GM23338 (cell line): ENCODE results near the gene ESYT2. TPM values are rescaled to one million over a fixed set of nuclear protein-coding genes. Genes with fewer than 3 reads are reported as not detected.

Experiments
- CREB1 ChIP-seq: fragments of 250-450 bp; sonication (Bioruptor Pico); IDR thresholded peaks from 2 replicates; pipeline ENCODE4 v1.5.0; 2020; ENCODE audit warnings: low read depth, mild to moderate bottlenecking, moderate library complexity
- EZH2 ChIP-seq: fragments of 200-600 bp; sonication (generic); IDR thresholded peaks from one replicate; pipeline ENCODE4 v1.8.0; 2017; ENCODE audit warnings: antibody characterized with exemption, mild to moderate bottlenecking, low read depth; ENCODE audit not compliant: unreplicated experiment
- EZH2phosphoT487 ChIP-seq: fragments of 200-600 bp; sonication (generic); IDR thresholded peaks from one replicate; pipeline ENCODE4 v1.8.1; 2018; ENCODE audit warnings: antibody characterized with exemption; ENCODE audit not compliant: unreplicated experiment
- JUNB ChIP-seq: IDR thresholded peaks from one replicate; pipeline ENCODE4 v1.6.1; 2016; ENCODE audit warnings: antibody characterized with exemption; ENCODE audit not compliant: unreplicated experiment
- NANOG ChIP-seq: IDR thresholded peaks from 2 replicates; pipeline ENCODE4 v1.6.1; 2016; ENCODE audit warnings: antibody characterized with exemption, borderline replicate concordance
- POLR2AphosphoS5 ChIP-seq: IDR thresholded peaks from 2 replicates; pipeline ENCODE4 v1.6.1; 2016; ENCODE audit warnings: antibody characterized with exemption, low read depth
- STAT1 ChIP-seq: IDR thresholded peaks from one replicate; pipeline ENCODE4 v1.6.1; 2016; ENCODE audit warnings: antibody characterized with exemption; ENCODE audit not compliant: unreplicated experiment
- polyA plus RNA-seq: library from polyadenylated mRNA; unstranded; fragments of >200 nt; fragmentation: Nextera tagmentation; extraction: Ambion mirVana; gene quantifications from 2 replicates; pipeline ENCODE4 v1.2.1, GENCODE V29; 2016
- total RNA-seq: library from RNA; depleted of rRNA; stranded (reverse); fragments of >200 nt; shearing (Covaris generic); gene quantifications from 2 replicates; pipeline ENCODE4 v1.2.3, GENCODE V29; 2014
- TF ChIP-seq, protein P1 (sequence below): fragments of 250-450 bp; sonication (Bioruptor Pico); IDR thresholded peaks from 2 replicates; pipeline ENCODE4 v1.5.0; 2020; ENCODE audit warnings: mild to moderate bottlenecking, moderate library complexity
- TF ChIP-seq, protein P2 (sequence below): IDR thresholded peaks from one replicate; pipeline ENCODE4 v1.6.1; 2018; ENCODE audit warnings: antibody characterized with exemption; ENCODE audit not compliant: unreplicated experiment
- TF ChIP-seq, protein P3 (sequence below): IDR thresholded peaks from 2 replicates; pipeline ENCODE4 v1.6.1; 2016; ENCODE audit warnings: antibody characterized with exemption

The ESYT2 gene
- total and polyA plus RNA-seq, 2 experiments from 2014 or later: 9.6 to 52.7 TPM

GRCh38 chr7:158763454-158764033 is 65.8 kb downstream of the ESYT2 start (continued):
- TF ChIP-seq, protein P1, sequence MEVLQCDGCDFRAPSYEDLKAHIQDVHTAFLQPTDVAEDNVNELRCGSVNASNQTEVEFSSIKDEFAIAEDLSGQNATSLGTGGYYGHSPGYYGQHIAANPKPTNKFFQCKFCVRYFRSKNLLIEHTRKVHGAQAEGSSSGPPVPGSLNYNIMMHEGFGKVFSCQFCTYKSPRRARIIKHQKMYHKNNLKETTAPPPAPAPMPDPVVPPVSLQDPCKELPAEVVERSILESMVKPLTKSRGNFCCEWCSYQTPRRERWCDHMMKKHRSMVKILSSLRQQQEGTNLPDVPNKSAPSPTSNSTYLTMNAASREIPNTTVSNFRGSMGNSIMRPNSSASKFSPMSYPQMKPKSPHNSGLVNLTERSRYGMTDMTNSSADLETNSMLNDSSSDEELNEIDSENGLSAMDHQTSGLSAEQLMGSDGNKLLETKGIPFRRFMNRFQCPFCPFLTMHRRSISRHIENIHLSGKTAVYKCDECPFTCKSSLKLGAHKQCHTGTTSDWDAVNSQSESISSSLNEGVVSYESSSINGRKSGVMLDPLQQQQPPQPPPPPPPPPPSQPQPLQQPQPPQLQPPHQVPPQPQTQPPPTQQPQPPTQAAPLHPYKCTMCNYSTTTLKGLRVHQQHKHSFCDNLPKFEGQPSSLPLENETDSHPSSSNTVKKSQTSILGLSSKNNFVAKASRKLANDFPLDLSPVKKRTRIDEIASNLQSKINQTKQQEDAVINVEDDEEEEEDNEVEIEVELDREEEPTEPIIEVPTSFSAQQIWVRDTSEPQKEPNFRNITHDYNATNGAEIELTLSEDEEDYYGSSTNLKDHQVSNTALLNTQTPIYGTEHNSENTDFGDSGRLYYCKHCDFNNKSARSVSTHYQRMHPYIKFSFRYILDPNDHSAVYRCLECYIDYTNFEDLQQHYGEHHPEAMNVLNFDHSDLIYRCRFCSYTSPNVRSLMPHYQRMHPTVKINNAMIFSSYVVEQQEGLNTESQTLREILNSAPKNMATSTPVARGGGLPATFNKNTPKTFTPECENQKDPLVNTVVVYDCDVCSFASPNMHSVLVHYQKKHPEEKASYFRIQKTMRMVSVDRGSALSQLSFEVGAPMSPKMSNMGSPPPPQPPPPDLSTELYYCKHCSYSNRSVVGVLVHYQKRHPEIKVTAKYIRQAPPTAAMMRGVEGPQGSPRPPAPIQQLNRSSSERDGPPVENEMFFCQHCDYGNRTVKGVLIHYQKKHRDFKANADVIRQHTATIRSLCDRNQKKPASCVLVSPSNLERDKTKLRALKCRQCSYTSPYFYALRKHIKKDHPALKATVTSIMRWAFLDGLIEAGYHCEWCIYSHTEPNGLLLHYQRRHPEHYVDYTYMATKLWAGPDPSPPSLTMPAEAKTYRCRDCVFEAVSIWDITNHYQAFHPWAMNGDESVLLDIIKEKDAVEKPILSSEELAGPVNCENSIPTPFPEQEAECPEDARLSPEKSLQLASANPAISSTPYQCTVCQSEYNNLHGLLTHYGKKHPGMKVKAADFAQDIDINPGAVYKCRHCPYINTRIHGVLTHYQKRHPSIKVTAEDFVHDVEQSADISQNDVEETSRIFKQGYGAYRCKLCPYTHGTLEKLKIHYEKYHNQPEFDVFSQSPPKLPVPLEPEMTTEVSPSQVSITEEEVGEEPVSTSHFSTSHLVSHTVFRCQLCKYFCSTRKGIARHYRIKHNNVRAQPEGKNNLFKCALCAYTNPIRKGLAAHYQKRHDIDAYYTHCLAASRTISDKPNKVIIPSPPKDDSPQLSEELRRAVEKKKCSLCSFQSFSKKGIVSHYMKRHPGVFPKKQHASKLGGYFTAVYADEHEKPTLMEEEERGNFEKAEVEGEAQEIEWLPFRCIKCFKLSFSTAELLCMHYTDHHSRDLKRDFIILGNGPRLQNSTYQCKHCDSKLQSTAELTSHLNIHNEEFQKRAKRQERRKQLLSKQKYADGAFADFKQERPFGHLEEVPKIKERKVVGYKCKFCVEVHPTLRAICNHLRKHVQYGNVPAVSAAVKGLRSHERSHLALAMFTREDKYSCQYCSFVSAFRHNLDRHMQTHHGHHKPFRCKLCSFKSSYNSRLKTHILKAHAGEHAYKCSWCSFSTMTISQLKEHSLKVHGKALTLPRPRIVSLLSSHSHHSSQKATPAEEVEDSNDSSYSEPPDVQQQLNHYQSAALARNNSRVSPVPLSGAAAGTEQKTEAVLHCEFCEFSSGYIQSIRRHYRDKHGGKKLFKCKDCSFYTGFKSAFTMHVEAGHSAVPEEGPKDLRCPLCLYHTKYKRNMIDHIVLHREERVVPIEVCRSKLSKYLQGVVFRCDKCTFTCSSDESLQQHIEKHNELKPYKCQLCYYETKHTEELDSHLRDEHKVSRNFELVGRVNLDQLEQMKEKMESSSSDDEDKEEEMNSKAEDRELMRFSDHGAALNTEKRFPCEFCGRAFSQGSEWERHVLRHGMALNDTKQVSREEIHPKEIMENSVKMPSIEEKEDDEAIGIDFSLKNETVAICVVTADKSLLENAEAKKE (CRISPR knock-in tag): no peak
- TF ChIP-seq JUNB: no peak
- TF ChIP-seq STAT1: no peak
- TF ChIP-seq, protein P2, sequence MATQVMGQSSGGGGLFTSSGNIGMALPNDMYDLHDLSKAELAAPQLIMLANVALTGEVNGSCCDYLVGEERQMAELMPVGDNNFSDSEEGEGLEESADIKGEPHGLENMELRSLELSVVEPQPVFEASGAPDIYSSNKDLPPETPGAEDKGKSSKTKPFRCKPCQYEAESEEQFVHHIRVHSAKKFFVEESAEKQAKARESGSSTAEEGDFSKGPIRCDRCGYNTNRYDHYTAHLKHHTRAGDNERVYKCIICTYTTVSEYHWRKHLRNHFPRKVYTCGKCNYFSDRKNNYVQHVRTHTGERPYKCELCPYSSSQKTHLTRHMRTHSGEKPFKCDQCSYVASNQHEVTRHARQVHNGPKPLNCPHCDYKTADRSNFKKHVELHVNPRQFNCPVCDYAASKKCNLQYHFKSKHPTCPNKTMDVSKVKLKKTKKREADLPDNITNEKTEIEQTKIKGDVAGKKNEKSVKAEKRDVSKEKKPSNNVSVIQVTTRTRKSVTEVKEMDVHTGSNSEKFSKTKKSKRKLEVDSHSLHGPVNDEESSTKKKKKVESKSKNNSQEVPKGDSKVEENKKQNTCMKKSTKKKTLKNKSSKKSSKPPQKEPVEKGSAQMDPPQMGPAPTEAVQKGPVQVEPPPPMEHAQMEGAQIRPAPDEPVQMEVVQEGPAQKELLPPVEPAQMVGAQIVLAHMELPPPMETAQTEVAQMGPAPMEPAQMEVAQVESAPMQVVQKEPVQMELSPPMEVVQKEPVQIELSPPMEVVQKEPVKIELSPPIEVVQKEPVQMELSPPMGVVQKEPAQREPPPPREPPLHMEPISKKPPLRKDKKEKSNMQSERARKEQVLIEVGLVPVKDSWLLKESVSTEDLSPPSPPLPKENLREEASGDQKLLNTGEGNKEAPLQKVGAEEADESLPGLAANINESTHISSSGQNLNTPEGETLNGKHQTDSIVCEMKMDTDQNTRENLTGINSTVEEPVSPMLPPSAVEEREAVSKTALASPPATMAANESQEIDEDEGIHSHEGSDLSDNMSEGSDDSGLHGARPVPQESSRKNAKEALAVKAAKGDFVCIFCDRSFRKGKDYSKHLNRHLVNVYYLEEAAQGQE: no peak
- TF ChIP-seq, protein P3, sequence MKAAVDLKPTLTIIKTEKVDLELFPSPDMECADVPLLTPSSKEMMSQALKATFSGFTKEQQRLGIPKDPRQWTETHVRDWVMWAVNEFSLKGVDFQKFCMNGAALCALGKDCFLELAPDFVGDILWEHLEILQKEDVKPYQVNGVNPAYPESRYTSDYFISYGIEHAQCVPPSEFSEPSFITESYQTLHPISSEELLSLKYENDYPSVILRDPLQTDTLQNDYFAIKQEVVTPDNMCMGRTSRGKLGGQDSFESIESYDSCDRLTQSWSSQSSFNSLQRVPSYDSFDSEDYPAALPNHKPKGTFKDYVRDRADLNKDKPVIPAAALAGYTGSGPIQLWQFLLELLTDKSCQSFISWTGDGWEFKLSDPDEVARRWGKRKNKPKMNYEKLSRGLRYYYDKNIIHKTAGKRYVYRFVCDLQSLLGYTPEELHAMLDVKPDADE: no peak
- TF ChIP-seq NANOG: no peak
- no peak for TF ChIP-seq EZH2phosphoT487
- TF ChIP-seq POLR2AphosphoS5: no peak
- no peak for TF ChIP-seq EZH2
- no peak for TF ChIP-seq CREB1 (CRISPR knock-in tag)
